GM19328 (cell line): ENCODE results near the gene MGAT4A.

Source experiments
- ATAC-seq: cut with Tn5 transposase; IDR thresholded peaks from one replicate; pipeline ENCODE4 v1.9.1; 2021; ENCODE audit warnings: mild to moderate bottlenecking, moderate library complexity; ENCODE audit not compliant: unreplicated experiment

The MGAT4A gene

DNA sequence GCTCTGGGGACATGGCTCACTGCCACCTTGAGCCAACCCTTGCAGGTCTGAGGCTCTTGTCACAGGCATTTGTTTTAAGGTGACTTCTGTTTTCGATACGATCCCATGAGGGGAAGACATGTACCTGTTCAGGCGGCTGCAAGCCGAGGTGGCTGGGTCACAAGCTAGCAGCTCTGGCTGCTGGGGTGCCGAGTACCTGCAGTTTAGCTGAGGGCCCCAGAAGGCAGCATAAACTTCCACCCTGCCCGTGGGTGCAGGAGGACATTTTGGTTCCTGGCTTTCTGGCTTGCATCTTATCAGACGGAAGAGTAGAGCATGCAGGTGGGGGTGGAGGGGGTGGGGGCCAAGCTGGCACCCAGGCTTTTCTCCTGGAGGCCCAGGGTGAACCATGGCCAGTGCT is 151.0 kb downstream of the MGAT4A start:
- no peak for ATAC-seq

DNA sequence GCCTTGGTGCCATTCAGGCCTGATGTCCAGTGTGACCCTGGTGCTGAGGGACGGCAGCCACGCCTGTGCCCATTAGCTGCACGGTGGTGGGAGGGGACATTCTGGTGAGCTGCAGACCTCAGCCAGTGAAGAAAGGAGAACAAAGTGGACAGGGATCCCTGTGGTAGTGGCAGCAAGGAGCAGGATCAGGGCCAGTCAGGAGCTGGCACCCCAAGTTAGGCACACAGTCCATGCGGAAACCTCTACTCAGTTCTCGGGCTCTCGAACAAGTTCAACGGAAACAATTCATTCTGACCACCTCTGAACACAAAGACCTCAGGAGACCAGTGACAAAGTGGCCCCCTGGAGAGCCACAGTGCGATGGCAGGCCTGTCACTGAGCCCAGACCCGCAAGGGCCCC is 152.7 kb downstream of the MGAT4A start:
- ATAC-seq = no peak

DNA sequence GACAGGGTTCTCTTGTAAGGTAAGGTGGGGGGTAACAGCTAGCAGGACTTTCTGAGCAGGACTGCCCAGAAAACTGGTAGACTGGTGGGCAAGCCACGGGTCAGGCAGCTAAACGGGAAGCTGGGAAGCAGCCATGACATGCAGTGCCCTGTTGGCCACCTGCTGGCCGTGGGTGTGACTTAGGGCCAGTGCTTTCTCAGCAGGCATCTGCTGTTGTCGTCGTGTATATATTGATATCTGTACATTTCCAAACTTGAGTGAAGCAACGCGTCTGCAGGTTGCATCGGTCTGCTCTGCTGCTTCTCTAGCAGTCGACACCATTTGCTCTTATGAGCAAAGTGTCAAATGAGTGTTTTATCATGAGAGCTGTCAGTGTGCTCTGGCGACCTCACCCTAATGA is 153.6 kb downstream of the MGAT4A start:
- no peak for ATAC-seq

DNA sequence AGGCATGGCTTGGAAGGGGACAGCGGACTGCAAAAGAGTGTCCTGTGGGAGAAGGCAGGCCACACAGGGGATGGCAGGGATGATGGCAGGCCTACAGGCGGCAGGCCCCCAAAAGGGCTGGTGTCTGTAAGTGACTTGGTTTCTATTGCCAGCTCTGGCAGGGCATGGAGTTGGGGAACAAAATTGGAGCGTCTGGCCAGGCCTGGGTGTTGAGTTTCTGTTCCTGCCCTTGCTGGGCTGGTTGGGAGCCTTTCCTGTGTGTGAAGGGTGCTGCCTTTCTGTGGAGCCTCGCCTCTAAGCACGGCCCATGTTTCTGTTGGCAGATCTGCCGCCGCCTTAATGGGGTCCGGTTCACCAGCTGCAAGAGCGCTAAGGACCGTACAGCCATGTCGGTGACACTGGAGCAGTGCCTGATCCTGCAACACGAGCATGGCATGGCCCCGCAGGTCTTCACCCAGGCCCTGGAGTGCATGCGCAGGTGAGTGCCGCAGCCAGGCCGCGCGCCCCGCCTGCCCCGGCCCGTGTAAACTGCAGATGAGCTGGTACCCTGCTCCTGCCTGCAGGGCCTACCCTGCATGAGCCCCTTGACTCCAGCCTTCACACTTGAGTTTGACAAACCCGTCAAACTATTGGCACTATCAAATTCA is 154.1 kb downstream of the MGAT4A start:
- ATAC-seq = no peak

DNA sequence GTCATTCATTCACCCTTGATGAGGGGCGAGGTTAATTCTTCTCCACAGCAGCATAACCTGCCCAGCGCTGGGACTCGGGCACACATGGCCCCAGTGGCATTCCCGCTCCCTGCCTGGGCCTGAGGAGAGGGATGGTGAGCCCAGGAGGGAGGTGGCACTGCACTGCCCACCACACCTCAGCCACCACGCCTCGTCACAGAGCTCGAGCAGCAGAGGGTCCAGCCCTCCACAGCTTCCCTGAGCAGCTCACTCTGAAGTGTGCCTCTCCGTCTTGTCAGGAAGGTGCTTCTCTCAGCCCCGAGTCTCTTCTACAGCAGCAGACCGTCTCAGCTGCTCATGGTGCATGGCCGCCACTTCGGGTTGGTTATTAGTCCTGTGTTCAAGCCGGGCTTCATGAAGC is 157.5 kb downstream of the MGAT4A start:
- no peak for ATAC-seq

DNA sequence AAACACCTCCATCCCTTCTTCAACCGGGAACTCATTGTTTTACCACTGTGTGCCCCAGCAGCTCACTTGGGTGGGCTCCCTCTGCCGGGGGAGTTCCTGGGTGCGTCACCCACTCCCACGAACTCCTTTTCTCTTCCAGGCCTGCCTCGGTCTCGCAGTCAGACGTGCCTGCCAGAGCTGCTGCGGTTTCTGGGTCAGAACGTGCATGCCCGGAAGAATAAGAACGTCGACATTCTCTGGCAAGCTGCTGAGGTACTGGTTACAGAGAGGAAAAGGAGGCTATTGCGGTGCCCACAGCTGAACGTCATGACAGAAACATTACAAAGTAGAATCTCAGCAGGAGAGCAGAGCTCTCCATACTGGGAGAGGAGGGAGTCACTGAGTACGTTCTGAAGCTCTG is 158.3 kb downstream of the MGAT4A start:
- ATAC-seq = no peak

DNA sequence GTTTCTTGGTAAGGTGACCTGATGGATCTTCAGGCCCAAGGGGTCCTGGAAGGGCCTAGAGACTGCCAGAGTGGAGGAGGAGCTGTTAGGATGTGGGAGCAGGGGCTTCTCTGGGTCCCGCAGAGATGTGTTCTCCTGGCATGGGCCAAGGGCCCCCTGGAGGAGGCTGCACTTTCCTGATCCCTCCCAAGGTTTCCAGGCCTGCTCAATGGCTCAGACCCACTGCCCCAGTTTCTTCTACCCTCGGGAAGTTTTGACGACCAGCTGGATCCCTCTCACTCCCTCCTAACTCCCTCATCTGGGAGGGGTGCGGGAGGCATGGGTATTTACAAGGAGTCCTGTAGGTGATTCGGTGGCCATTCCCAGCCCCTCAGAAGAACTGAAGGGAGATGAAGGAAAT is 158.7 kb downstream of the MGAT4A start:
- ATAC-seq = no peak

DNA sequence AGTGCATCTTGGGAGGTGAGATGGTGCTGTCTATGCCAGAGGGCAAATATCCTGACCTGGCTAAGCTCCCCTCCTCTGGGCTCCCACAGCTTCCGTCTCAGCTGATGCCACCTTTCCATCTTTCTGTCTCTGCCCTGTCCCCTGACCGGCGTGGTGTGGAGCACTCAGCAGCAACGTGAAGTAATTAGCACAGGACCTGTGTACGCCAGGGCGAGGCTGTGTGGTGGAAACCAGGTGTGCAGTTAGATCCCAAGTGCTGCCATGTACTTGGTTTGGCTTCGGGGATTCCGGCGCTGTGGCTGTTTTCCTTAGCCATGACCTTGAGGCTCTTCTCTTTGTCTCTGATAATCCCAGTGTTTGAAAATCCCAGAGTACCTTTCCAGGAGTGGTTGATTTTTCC is 159.1 kb downstream of the MGAT4A start:
- no peak for ATAC-seq

DNA sequence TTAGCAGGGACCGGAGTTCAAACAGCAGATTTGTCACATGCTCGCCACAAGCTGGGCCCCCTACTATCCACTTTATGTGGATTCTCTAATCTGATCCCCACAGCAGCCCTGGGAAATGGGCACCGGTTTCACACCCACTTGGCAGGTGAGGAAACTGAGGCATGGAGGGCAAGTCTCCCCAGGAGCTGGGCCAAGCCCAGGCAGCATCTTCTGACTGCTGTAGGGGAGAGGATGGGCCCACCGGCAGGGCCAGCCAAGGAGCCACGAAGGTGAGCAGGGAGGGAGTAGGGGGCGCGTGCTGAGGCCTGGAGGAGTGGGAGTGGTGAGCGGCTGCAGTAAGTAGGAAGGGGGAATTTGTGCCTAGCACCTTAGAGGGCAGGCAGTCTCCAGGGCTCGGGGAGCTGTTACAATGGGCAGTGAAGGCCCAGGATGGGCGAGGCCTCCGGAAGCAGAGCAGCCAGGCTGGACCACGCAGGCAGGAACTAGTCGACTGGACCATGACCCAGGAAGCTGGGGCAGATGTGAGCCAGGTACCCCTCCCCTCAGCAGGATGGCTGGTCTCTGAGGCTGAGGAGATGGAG is 159.7 kb downstream of the MGAT4A start:
- no peak for ATAC-seq

DNA sequence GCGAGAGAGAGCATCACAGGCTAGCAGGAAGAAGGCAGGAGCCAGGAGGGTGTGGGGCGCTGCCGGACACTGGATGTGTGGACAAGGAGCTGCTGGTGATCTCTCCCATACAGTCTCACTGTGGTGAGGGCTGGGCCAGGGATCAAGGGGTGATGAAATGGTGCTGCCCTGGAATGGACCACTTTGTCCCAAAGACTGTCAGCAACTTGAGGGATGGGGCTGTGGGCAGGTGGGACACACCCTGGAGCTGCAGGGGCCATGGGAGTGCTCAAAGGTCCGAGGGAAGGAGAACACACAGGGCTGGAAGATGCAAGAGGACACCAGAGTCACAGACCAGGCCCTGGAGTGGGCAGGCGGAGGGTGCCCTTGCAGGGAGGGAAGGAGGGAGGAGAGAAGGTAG is 160.6 kb downstream of the MGAT4A start:
- no peak for ATAC-seq

DNA sequence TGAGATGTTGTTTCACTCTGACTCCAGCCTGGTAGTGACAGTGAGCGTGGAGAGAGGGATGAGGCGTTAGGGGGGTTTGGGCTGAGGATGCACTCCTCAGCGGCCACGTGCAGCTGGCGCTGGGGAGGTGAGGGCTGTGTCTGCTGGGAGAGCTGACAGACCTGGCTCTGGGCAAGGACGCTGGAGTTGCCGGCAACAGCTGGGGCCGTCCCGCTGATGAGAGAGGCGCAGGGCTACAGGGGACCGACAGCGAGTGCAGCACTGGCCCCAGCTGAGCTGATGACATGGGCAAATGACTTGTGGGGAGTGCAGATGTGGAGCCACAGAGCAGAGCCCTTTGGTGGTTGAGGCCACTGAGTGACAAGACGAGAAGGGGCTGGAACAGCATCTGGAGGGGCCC is 161.0 kb downstream of the MGAT4A start:
- no peak for ATAC-seq

DNA sequence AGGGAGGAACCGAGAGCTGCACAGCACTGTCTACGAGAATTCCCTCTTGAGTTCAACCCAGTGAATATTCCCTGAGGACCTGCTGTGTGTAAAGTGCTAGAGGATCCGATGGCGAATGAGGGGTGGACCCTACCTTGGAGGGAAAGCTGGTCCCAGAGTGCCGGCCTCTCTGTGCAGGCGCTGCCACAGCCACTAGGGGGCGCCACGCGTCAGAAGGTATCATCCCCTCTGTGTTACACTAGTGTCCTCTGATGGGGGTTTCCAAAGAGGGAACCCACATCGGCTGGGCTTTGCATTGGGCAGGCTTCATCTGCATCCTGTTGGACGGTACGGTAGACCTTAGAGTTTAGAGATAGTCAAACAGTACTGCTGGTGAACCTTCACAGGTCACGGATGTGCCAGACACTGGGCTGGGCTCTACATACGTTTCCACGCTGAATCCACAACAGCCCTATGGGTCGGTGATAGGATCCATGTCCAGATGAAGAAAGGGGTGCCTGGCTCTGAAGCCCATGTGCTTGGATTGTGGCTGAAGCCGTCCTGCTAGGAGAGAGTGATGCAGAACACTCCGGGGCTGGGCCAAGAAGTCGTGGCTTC is 161.6 kb downstream of the MGAT4A start:
- ATAC-seq = no peak
